HepG2 (cell line): ENCODE measurements around the gene ANKZF1. TPM values are rescaled to one million over a fixed set of nuclear protein-coding genes. Genes with fewer than 3 reads are reported as not detected.

ENCODE experiments used
- ARNT2 ChIP-seq: sonication (generic); formaldehyde crosslinking; IDR thresholded peaks from 2 replicates; pipeline ENCODE4 v1.8.0; 2022; ENCODE audit warnings: mild to moderate bottlenecking, low read depth, missing genetic modification reagents, moderate library complexity
- ATF3 ChIP-seq: sonication (generic); formaldehyde crosslinking; IDR thresholded peaks from 2 replicates; pipeline ENCODE4 v1.4.0; 2020; ENCODE audit warnings: missing genetic modification reagents
- BCL6 ChIP-seq: IDR thresholded peaks from 2 replicates; pipeline ENCODE4 v1.6.1; 2016; ENCODE audit warnings: missing genetic modification reagents, missing compliant biosample characterization
- ETS1 ChIP-seq: sonication (generic); formaldehyde crosslinking; IDR thresholded peaks from 2 replicates; pipeline ENCODE4 v1.4.0; 2020; ENCODE audit warnings: missing genetic modification reagents
- IKZF4 ChIP-seq: sonication (generic); formaldehyde crosslinking; IDR thresholded peaks from 2 replicates; pipeline ENCODE4 v1.5.1; 2020; ENCODE audit warnings: borderline replicate concordance, mild to moderate bottlenecking, low read depth, missing genetic modification reagents; ENCODE audit errors: not compliant biosample characterization
- IRF2 ChIP-seq: IDR thresholded peaks from 2 replicates; pipeline ENCODE4 v1.6.1; 2018; ENCODE audit warnings: missing genetic modification reagents, missing compliant biosample characterization
- KLF11 ChIP-seq: IDR thresholded peaks from 2 replicates; pipeline ENCODE4 v1.6.1; 2016; ENCODE audit warnings: missing compliant biosample characterization
- KLF9 ChIP-seq: IDR thresholded peaks from 2 replicates; pipeline ENCODE4 v1.6.1; 2016; ENCODE audit warnings: low read depth
- MATR3 ChIP-seq: sonication (generic); formaldehyde crosslinking; IDR thresholded peaks from 2 replicates; pipeline ENCODE4 v1.4.0; 2020; ENCODE audit warnings: missing genetic modification reagents
- MAX ChIP-seq: IDR thresholded peaks from 2 replicates; pipeline ENCODE4 v1.6.1; 2012; ENCODE audit warnings: inconsistent platforms
- MED13 ChIP-seq: sonication (generic); formaldehyde crosslinking; IDR thresholded peaks from 2 replicates; pipeline ENCODE4 v1.5.0; 2020; ENCODE audit warnings: missing genetic modification reagents
- NCOA5 ChIP-seq: sonication (generic); formaldehyde crosslinking; IDR thresholded peaks from 2 replicates; pipeline ENCODE4 v1.4.0; 2020; ENCODE audit warnings: missing genetic modification reagents
- NFIC ChIP-seq: IDR thresholded peaks from 2 replicates; pipeline ENCODE4 v1.6.1; 2012; ENCODE audit warnings: mild to moderate bottlenecking, low read length, inconsistent platforms
- NFKBIZ ChIP-seq: IDR thresholded peaks from 2 replicates; pipeline ENCODE4 v1.6.1; 2018; ENCODE audit warnings: missing genetic modification reagents, missing compliant biosample characterization
- PATZ1 ChIP-seq: sonication (generic); formaldehyde crosslinking; IDR thresholded peaks from 2 replicates; pipeline ENCODE4 v1.4.0; 2020; ENCODE audit warnings: missing genetic modification reagents
- PAWR ChIP-seq: sonication (generic); formaldehyde crosslinking; IDR thresholded peaks from 2 replicates; pipeline ENCODE4 v1.4.0; 2020; ENCODE audit warnings: missing genetic modification reagents, mild to moderate bottlenecking, borderline replicate concordance
- PRMT3 ChIP-seq: sonication (generic); formaldehyde crosslinking; IDR thresholded peaks from 2 replicates; pipeline ENCODE4 v1.8.1; 2022; ENCODE audit warnings: low read depth, mild to moderate bottlenecking, moderate library complexity, missing genetic modification reagents, borderline replicate concordance
- PRPF4 ChIP-seq: fragments of 200-400 bp; formaldehyde crosslinking; IDR thresholded peaks from 2 replicates; pipeline ENCODE4 v1.6.1; 2016; ENCODE audit warnings: low read length, low read depth; ENCODE audit not compliant: poor library complexity, severe bottlenecking
- RAD21 ChIP-seq: fragments of 450-650 bp; formaldehyde crosslinking; IDR thresholded peaks from 2 replicates; pipeline ENCODE4 v1.5.0; 2020; ENCODE audit warnings: mild to moderate bottlenecking
- RFXANK ChIP-seq: IDR thresholded peaks from 2 replicates; pipeline ENCODE4 v1.6.1; 2016
- SIX4 ChIP-seq: sonication (generic); formaldehyde crosslinking; IDR thresholded peaks from 2 replicates; pipeline ENCODE4 v1.4.0; 2020; ENCODE audit warnings: missing genetic modification reagents
- ZFP1 ChIP-seq: IDR thresholded peaks from 2 replicates; pipeline ENCODE4 v1.6.1; 2016
- ZFP37 ChIP-seq: sonication (generic); formaldehyde crosslinking; IDR thresholded peaks from 2 replicates; pipeline ENCODE4 v1.4.0; 2020; ENCODE audit warnings: missing genetic modification reagents, borderline replicate concordance
- ZNF101 ChIP-seq: sonication (generic); formaldehyde crosslinking; IDR thresholded peaks from 2 replicates; pipeline ENCODE4 v1.4.0; 2020; ENCODE audit warnings: mild to moderate bottlenecking, low read depth, missing genetic modification reagents, borderline replicate concordance
- ZNF44 ChIP-seq: sonication (generic); formaldehyde crosslinking; IDR thresholded peaks from 2 replicates; pipeline ENCODE4 v1.5.1; 2020; ENCODE audit warnings: mild to moderate bottlenecking, missing genetic modification reagents
- ZNF569 ChIP-seq: sonication (generic); formaldehyde crosslinking; IDR thresholded peaks from 2 replicates; pipeline ENCODE4 v1.5.0; 2020; ENCODE audit warnings: mild to moderate bottlenecking, missing genetic modification reagents, moderate library complexity, borderline replicate concordance
- ZNF598 ChIP-seq: sonication (generic); formaldehyde crosslinking; IDR thresholded peaks from 2 replicates; pipeline ENCODE4 v1.5.1; 2020; ENCODE audit warnings: mild to moderate bottlenecking, missing genetic modification reagents, borderline replicate concordance
- ZNF619 ChIP-seq: sonication (generic); formaldehyde crosslinking; IDR thresholded peaks from 2 replicates; pipeline ENCODE4 v1.4.0; 2020; ENCODE audit warnings: mild to moderate bottlenecking, missing genetic modification reagents
- ZNF629 ChIP-seq: sonication (generic); formaldehyde crosslinking; conservative IDR thresholded peaks from 2 replicates; pipeline ENCODE4 v1.5.0; 2020; ENCODE audit warnings: missing genetic modification reagents
- ZNF776 ChIP-seq: sonication (generic); formaldehyde crosslinking; IDR thresholded peaks from 2 replicates; pipeline ENCODE4 v1.4.0; 2020; ENCODE audit warnings: mild to moderate bottlenecking, missing genetic modification reagents
- ZSCAN21 ChIP-seq: sonication (generic); formaldehyde crosslinking; IDR thresholded peaks from 2 replicates; pipeline ENCODE4 v1.8.0; 2022; ENCODE audit warnings: mild to moderate bottlenecking, missing genetic modification reagents, moderate library complexity, borderline replicate concordance
- polyA plus RNA-seq, 8 experiments: library from polyadenylated mRNA; depleted of rRNA in 3 of 8; stranded (reverse) in 7 of 8; unstranded in 1 of 8; fragments of >200 nt; fragmentation: Illumina TruSeq in 4 of 8; extraction: Trizol in 4 of 8; gene quantifications; 2 replicates each; pipeline versions ENCODE4 v1.2.1 to v1.2.3, GENCODE V29; 2011 to 2016; ENCODE audit warnings: low read depth in 4 of 8, missing spikeins in 1 of 8, mixed read lengths in 1 of 8; ENCODE audit not compliant: insufficient read depth in 1 of 8
- total RNA-seq, 5 experiments: library from RNA; depleted of rRNA; stranded (reverse); fragments of >200 nt; fragmentation: Illumina TruSeq; extraction: Trizol; gene quantifications; 2 replicates each; pipeline ENCODE4 v1.2.3, GENCODE V29; 2016; ENCODE audit warnings: low read depth in 1 of 5

Gene ANKZF1
- total and polyA plus RNA-seq, 2 of the 13 experiments (the other 11 are each of a cell fraction or from before 2014, with no cell fraction given), result 25.3 to 128 TPM

GRCh38 chr2:219230059-219230540, 494 bp downstream of the ANKZF1 start (continued):
- 0 out of 2 replicates have a peak, but pooled peaks have one; percentile 48 for TF ChIP-seq ETS1 (CRISPR knock-in tag)
- peak; percentile 17 for TF ChIP-seq IKZF4 (CRISPR knock-in tag)
- TF ChIP-seq ZFP1 (CRISPR knock-in tag), result no peak
- TF ChIP-seq ZNF629 (CRISPR knock-in tag), result no peak
- peak; percentile 74; the same call in 1 of the 2 replicates for TF ChIP-seq ZFP37 (CRISPR knock-in tag)
- no peak for TF ChIP-seq ZNF44
- TF ChIP-seq NFKBIZ, result no peak
- no peak for TF ChIP-seq ZNF101 (CRISPR knock-in tag)
- TF ChIP-seq MATR3, result no peak
- no peak for TF ChIP-seq NFIC
- no peak for TF ChIP-seq SIX4 (CRISPR knock-in tag)
- TF ChIP-seq RFXANK, result no peak
- no peak for TF ChIP-seq PAWR (CRISPR knock-in tag)
- peak; percentile 71 for TF ChIP-seq ARNT2 (CRISPR knock-in tag)
- peak; percentile 49; the same call in 1 of the 2 replicates for TF ChIP-seq ATF3
- 0 out of 2 replicates have a peak, but pooled peaks have one; percentile 12 for TF ChIP-seq BCL6 (CRISPR knock-in tag)
- TF ChIP-seq PRMT3 (CRISPR knock-in tag), result no peak
- no peak for TF ChIP-seq ZNF776 (CRISPR knock-in tag)
- TF ChIP-seq PATZ1, result 0 out of 2 replicates have a peak, but pooled peaks have one; percentile 10
- no peak; the same call in 1 of the 2 replicates for TF ChIP-seq ZNF619 (CRISPR knock-in tag)
- TF ChIP-seq RAD21 (CRISPR knock-in tag), result no peak; the same call in 1 of the 2 replicates
- TF ChIP-seq ZNF598 (CRISPR knock-in tag), result no peak; the same call in 1 of the 2 replicates
- no peak for TF ChIP-seq PRPF4
- TF ChIP-seq IRF2 (CRISPR knock-in tag), result no peak
- no peak for TF ChIP-seq KLF9 (CRISPR knock-in tag)
- peak; percentile 79 for TF ChIP-seq MAX
- no peak for TF ChIP-seq NCOA5 (CRISPR knock-in tag)
- no peak for TF ChIP-seq ZSCAN21 (CRISPR knock-in tag)
- no peak for TF ChIP-seq MED13 (CRISPR knock-in tag)
- TF ChIP-seq ZNF569 (CRISPR knock-in tag), result no peak
- no peak for TF ChIP-seq KLF11
